GM21381 (cell line): ENCODE results near the gene PCSK4.
"Not testable (repeated sequence)": the region's sequence is repeated elsewhere in the genome, so short reads cannot be mapped to it uniquely, and the experiment has no call there.

Experiments used
- ATAC-seq: cut with Tn5 transposase; IDR thresholded peaks from one replicate; pipeline ENCODE4 v1.9.1; 2021; ENCODE audit warnings: mild to moderate bottlenecking, moderate library complexity; ENCODE audit not compliant: unreplicated experiment

Gene PCSK4

DNA sequence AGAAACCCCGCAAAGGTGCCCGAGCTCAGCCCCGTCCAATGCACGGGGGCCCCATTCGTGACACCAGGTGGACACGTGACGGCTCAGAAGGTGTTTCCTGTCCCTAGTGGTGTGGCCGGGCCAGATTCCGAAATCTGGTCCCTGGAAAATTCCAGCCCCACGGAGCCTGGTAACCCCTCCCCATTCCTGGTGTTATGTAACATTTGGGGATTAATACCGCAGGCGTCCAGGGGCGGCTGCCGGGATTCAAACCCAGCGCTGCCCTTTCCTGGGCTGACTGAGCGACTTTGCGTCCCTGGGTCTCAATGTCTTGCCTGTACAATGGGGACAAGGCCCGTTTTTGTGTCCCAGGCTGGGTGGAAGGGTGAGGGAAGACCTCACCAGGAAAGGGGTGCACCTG lies 32.7 kb upstream of the PCSK4 start:
- no peak for ATAC-seq

- no peak for ATAC-seq
These were observed 31.9 kb upstream of the PCSK4 start for GRCh38 chr19:1522061-1522460.

DNA sequence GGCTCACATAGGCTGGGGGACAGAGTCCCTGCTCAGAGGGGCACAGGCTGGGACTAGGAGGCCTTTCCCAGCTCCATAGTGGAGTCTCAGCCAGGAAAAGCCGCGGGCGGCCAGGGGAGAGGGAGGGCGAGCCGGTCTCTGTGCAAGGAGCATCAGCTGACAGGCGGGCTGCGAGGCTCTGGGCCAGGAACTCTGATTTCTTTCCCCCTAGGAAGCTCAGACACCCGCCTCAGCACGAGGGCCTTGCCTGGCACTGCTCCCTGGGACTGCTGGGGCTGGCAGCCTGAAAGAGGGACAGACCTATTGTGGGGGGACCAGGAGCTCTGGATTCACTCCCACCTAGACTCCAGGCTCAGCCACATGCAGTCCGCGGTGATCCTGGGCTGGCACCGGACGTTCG lies 31.5 kb upstream of the PCSK4 start:
- no peak for ATAC-seq

GRCh38 chr19:1520203-1520780 lies 30.1 kb upstream of the PCSK4 start:
- no peak for ATAC-seq

DNA sequence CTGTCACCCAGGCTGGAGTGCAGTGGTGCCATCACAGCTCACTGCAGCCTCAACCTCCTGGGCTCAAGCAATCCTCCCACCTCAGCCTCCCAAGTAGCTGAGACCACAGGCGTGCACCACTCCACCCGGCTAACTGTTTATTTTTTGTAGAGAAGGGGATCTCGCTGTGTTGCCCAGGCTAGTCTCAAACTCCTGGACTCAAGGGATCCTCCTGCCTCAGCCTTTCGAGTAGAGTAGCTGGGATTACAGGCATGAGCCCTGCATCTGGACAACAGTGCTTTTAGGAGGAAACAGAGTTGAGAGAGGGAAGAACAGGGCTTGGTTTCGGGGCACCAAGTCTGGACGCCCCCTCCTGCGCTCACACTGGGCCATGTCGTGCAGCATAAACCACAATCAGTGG lies 29.7 kb upstream of the PCSK4 start:
- not testable (repeated sequence) for ATAC-seq

DNA sequence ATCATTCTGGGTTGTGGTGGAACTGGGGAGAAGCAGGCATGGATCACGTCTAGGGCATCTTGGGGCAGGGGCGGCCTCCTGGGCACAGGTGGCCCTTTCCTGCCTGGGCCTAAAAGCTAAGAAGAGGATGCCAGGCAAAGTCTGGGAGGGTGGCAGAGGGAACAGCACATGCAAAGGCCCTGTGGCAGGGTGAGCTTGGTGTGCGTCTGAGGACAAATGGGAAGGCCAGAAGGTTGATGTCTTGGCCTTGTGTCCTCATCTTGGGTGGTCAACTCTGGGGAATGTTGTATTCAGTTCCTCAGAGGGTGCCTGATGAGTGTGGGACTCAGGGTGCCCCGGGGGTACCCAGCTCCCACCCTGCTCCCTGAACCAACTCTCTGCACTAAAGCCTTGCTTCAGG lies 28.3 kb upstream of the PCSK4 start:
- ATAC-seq: no peak

DNA sequence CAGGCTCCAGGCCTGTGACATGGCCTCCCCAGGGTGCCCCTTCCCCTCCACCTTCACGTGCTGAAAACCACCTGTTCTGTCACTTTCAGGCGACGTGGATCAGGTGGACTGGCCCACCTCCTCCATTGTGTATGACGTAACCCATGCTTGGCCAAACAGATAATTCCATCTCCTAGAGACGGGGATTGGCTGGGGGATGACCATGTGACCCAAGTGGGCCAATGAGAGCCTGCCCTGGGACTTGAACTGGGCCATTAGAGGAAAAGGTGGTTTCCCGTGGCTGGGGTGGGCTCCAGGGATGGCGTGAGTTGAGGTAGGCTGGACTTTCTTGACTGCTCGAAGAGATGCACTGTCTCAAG lies 26.2 kb upstream of the PCSK4 start:
- ATAC-seq: no peak

DNA sequence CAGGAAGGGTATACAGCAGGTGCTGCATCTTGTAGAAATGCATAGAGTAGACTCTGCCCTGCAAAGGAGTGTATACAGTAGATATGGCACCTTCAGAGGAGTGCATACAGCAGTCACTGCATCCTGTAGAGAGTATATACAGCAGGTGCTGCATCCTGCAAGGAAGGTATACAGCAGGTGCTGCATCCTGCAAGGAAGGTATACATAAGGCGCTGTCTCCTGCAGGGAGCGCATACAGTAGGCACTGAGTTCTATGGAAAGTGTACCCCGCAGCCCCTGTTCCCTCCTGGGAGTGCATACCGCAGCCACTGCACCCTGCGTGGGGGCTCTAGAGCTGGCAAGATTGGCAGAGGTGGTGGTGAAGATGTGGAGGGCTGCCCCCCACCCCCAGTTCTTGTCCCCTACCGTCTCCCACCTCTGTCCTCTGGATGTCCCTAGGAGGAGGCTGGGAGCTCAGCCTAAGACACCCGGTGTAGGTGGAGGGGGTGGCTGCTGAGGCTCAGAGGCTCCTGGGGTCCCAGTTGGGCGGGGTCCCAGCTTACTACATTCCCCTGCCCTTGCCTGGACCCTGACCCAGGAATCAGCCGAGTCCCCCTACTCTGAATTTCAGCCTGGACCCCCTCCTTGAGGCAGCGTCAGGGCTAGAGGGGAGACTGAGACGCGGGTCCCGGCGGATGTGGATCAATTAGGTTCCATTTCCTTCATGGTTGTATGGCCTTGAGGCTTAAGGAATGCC lies 25.0 kb upstream of the PCSK4 start:
- ATAC-seq: no peak

DNA sequence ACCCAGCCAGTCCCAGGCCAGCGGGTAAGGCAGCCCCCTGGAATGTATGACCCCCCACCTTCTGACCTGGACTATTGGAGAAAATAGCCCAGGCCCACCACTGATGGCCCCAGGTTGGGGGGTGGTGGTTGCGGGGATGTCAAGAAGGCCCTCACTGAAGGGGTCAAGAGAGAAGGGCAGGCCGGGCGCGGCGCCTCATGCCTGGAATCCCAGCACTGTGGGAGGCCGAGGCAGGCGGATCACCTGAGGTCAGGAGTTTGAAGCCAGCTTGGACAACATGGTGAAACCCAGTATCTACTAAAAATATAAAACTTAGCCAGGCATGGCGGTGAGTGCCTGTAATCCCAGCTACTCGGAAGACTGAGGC lies 24.1 kb upstream of the PCSK4 start:
- ATAC-seq: no peak

GRCh38 chr19:1513499-1514294 lies 23.5 kb upstream of the PCSK4 start:
- ATAC-seq: no peak

GRCh38 chr19:1512671-1513498 lies 22.7 kb upstream of the PCSK4 start, which contains the start of gene ADAMTSL5:
TSS of gene ADAMTSL5 (minus strand) at chr19:1513019. CDS start at chr19:1510943, 2,076 bp downstream.
- ATAC-seq: no peak

- ATAC-seq: no peak
These were observed 21.5 kb upstream of the PCSK4 start for GRCh38 chr19:1511318-1512317.

GRCh38 chr19:1510807-1511206 lies 20.7 kb upstream of the PCSK4 start:
- no peak for ATAC-seq

- ATAC-seq: no peak
These were observed 20.3 kb upstream of the PCSK4 start for GRCh38 chr19:1510442-1510806.

GRCh38 chr19:1509602-1510441 lies 19.7 kb upstream of the PCSK4 start:
- no peak for ATAC-seq

- ATAC-seq: no peak
These were observed 18.3 kb upstream of the PCSK4 start for GRCh38 chr19:1508507-1508856.

DNA sequence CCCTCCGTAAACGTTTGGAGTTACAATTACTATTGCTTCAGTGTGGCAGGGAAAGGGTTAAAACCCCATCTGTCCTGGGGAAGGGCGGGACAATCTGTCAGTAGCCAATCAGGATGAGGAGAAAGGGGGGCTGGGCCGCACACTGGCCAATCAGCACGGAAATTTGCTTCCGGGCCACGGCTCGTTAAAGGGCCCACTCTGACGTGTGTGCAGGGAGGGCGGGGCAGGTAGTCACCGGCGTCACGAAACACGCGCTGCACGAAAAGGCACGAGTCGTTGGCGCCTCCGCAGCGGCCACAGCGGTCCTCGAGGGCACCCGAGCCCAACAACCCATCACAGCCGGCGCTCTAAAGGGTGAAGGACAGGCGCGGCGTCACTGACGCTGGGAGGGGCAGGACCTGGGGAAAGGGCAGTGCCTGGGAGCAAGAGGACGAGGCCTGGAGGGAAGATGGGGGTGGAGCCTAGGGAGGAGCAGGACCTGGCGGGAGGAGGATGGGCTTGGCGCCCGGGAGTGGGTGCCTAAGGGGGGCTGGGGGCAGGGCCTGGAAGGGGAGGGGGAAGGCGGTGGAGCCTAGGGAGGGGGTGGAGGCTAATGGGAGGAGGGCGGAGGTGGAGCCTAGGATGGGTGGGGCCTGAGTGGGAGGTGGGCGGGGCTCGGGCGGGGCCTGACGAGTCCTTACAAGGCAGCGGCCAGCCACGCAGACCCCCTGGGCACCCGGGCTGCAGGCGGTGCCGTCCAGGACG lies 17.8 kb upstream of the PCSK4 start:
- ATAC-seq: peak; percentile 78

DNA sequence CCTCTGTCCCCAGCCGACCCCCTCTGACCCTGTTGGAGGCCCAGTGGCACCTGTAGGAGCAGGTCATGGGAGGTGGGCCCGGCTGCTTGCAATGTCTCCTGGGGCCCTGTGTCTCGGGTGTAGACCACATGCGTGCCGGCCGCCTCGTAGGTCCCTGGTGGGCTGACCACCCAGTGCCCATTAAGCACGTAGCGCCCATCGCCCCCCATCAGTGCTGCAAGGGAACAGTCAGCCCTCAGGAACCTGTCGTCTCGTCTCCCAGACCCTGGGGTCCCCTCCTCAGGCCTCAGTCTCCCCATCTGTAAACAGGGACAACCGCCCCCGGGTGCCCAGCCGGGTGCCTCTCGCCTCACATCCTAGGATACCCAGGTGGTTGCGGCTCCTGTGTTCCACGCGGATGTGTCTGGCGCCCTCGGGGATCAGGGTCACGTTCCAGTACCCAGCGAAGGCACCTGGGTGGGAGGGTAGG lies 17.1 kb upstream of the PCSK4 start:
- ATAC-seq: no peak
